ENCODE results near the gene ANTKMT.

DNA sequence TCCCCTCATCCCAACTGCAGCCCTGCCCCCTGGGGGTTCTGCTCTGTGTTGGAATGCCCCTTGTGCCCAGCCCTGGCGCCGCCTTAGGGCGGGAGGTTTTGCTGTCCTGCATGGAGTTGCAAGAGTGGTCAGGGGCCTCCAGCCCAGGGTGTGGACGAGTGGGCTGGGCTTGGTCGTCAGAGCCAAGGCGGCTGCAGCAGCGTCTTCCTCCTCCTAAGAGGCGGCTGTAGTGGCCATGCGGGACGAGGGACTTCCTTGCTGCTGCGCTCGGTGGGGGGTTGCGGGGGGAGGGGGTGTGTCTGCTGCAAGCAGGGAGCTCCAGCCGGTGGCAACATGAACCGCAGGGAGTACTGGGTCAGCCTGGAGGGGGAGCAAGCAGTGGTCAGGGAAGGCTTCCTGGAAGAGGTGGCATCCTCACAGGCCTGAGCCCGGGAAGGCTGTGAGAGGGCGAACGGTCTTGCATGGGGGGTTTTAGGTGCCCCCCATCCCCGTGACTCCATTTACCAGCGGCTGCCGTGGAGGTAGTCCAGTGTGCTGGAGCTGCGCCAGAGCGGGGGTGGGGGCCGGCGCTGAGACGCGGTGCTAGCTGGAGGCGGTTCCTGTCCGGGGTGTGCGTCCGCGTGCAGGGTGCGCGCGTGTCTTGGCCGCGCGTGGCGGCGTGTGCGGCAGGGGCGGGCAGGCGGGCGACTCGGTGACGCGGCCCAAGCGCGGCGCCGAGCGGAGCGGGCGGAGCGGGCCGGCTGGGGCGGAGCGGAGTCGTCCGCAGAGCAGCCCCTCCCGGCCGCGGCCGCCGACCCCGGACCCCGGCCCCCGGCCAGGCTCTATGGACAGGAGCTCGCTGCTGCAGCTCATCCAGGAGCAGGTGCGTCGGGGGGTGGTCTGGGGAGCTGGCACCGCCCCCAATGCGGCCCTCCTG is 45.7 kb upstream of the ANTKMT start, which contains the start of gene RHBDL1:
- peak; percentile 17; the same call in 1 of the 2 replicates for TF ChIP-seq NFIC (IDR thresholded peaks at IDR 0.05)
- no peak for TF ChIP-seq EGR1 (IDR thresholded peaks at IDR 0.05)
- TF ChIP-seq, protein P1, sequence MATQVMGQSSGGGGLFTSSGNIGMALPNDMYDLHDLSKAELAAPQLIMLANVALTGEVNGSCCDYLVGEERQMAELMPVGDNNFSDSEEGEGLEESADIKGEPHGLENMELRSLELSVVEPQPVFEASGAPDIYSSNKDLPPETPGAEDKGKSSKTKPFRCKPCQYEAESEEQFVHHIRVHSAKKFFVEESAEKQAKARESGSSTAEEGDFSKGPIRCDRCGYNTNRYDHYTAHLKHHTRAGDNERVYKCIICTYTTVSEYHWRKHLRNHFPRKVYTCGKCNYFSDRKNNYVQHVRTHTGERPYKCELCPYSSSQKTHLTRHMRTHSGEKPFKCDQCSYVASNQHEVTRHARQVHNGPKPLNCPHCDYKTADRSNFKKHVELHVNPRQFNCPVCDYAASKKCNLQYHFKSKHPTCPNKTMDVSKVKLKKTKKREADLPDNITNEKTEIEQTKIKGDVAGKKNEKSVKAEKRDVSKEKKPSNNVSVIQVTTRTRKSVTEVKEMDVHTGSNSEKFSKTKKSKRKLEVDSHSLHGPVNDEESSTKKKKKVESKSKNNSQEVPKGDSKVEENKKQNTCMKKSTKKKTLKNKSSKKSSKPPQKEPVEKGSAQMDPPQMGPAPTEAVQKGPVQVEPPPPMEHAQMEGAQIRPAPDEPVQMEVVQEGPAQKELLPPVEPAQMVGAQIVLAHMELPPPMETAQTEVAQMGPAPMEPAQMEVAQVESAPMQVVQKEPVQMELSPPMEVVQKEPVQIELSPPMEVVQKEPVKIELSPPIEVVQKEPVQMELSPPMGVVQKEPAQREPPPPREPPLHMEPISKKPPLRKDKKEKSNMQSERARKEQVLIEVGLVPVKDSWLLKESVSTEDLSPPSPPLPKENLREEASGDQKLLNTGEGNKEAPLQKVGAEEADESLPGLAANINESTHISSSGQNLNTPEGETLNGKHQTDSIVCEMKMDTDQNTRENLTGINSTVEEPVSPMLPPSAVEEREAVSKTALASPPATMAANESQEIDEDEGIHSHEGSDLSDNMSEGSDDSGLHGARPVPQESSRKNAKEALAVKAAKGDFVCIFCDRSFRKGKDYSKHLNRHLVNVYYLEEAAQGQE (IDR thresholded peaks at IDR 0.05; ENCODE audit: low read depth) = no peak
- no peak for TF ChIP-seq RAD21 (IDR thresholded peaks at IDR 0.05; ENCODE audit: low read depth)
- no peak for TF ChIP-seq EP300 (IDR thresholded peaks at IDR 0.05; ENCODE audit: borderline replicate concordance)
- TF ChIP-seq FOXM1 (IDR thresholded peaks at IDR 0.05; ENCODE audit: borderline replicate concordance, low read depth) = no peak
- TF ChIP-seq, protein P2, sequence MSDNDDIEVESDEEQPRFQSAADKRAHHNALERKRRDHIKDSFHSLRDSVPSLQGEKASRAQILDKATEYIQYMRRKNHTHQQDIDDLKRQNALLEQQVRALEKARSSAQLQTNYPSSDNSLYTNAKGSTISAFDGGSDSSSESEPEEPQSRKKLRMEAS (IDR thresholded peaks at IDR 0.05) = no peak
- no peak for TF ChIP-seq TEAD4 (IDR thresholded peaks at IDR 0.05)
- TF ChIP-seq CEBPB (IDR thresholded peaks at IDR 0.05) = no peak
